NCI-H524 (cell line): ENCODE measurements around the gene CKAP2L.

Source experiments
- DNase-seq, 2 experiments: peaks; one replicate each; lab custom pipeline; 2025; lab: John Stamatoyannopoulos, UW

CKAP2L gene, protein sequence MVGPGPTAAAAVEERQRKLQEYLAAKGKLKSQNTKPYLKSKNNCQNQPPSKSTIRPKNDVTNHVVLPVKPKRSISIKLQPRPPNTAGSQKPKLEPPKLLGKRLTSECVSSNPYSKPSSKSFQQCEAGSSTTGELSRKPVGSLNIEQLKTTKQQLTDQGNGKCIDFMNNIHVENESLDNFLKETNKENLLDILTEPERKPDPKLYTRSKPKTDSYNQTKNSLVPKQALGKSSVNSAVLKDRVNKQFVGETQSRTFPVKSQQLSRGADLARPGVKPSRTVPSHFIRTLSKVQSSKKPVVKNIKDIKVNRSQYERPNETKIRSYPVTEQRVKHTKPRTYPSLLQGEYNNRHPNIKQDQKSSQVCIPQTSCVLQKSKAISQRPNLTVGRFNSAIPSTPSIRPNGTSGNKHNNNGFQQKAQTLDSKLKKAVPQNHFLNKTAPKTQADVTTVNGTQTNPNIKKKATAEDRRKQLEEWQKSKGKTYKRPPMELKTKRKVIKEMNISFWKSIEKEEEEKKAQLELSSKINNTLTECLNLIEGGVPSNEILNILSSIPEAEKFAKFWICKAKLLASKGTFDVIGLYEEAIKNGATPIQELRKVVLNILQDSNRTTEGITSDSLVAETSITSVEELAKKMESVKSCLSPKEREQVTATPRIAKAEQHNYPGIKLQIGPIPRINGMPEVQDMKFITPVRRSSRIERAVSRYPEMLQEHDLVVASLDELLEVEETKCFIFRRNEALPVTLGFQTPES

DNA sequence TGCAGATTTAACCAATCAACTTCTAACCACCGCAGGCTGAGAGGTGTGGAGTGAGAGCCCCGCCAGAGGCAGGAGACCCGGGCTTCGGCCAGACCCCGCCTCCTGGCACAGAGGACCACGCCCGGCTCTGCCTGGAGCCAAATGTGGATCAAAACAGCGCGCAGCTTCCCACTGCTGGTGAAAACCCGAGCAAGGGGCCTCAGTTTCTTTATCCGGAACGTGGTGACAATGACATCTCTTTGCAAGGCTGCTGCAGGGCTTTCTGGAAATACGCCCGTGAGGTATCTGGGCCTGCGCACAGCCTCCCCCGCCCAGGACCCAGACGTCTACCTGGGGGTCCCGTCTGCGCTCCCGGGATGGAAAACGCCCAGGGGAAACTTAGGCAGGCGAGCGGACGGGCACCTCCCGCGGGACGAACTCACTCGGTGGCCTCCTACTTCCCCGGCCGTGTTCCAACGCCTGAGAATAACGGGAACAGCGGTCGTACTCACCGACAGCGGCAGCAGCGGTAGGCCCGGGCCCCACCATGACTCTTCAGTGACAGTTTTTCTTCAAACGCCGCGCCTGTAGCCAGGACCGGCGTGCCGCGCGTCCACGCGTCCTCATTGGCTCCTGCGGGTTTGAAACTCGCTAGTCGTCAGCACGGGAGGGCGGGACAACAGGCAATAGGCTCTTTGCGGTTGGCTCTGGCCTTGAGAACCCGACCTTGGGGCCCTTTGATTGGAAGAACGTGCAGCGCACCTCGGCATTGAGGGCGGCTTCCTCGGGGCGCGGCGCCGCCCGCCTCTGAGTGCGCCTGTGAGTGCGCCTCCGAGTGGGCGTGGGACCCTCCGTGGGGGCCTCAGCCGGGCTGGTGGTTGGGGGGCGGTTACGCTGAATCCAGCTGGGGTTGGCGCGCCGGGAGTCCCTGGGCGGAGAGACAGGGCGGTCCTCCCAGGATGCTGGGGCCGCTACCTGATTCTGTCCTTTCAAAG is at the start of gene CKAP2L:
TSS of gene CKAP2L (minus strand) at position 539 of the 974 bp plus-strand sequence. CDS start at position 528, 11 bp downstream.
- peak; percentile 96 to 97 for DNase-seq

DNA sequence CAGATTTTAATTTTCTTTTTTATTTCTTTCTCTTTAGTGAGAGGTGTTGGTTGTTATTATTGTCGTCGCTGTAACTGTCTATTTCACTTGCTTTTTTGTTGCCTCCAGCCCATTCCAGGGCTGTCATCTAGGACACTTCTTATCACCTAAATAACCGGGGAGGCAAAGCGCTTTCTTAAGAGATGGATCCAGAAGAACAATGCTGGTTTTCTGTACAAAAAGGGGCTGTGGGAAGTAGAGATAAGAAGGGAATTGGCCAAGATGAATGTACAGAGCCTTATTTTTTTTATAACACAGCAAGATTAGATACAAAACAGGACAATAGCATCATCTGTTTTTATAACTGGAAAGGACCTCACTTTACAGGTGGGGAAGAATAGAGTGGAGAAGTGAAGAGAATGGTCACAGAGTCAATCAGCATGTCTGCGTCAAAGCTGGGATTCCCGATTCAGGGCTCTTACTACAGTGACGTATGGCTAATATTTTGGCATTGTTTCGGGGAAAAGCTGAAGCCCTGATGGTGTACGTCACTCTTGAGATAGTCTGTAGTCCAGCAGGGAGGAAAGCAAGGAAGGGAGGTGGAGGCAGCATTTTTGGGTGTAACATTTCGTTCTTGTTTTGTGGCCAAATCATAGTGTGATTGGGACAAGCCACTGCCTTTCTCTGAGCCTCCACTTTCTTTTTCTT is 49.0 kb upstream of the CKAP2L start:
- no peak for DNase-seq

DNA sequence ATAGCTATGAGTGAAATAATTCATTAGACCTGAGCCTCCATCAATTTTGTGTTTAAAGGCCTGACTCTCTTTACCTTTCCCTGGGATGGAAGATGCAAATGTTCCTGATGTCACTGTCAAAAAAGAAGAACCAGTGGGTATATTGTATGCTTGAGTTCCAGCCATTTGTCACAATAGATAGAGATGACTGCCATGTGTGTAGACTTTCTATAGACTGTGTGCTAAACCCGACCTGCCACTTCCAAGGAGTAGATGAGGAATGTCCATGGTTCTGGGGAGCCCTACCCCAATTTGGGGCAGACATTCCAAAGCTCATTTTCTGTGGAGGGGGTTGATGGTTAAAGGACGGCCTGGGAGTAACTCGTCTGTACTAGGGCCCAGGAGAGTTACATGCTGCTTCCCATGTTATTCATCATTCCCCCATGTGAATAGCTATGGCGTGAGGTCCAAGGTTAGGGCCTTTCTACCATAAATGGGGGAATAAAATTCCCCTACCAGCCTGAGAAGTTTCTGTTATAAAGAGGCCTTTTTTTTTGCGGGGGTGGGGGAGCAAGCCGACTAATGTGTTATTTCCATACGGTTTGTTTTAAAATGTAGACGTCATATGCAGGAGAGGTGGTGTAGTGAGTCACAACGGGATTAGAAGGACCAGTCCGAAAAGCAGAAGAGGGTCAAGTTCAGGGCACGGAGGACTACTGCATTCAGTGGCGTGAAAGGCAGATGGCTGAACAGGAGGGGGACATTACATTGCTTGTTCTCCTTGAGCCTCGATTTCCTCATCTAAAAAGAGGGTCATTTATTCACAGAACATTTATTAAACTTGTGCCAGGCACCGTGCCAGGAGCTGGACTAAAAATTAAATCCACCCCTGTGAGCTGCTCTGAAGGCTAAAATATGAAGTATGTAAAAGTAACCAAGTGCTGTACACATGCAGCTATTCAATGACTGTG is 48.2 kb upstream of the CKAP2L start:
- DNase-seq: no peak

- no peak for DNase-seq
Measured at GRCh38 chr2:112811841-112812306, 47.5 kb upstream of the CKAP2L start.

GRCh38 chr2:112811276-112811831 is 46.9 kb upstream of the CKAP2L start:
- DNase-seq: no peak

DNA sequence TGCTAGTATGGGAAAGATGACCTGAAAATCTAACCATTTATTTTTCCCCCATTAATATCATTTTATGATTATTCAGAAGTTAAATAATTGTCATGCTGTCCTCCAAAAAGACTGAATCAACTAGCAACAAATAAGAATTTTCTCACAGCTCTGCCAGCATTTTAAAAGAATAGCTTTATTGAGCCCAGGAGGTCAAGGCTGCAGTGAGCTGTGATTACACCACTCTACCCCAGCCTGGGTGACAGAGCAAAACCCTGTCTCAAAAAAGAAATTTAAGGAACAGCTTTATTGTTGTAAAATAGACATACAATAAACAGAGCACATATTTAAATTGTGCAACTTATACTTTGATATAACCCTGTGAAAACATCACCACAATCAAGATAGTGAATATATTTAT is 44.7 kb upstream of the CKAP2L start:
- DNase-seq: no peak

GRCh38 chr2:112807233-112807807 is 42.9 kb upstream of the CKAP2L start:
- DNase-seq: no peak

DNA sequence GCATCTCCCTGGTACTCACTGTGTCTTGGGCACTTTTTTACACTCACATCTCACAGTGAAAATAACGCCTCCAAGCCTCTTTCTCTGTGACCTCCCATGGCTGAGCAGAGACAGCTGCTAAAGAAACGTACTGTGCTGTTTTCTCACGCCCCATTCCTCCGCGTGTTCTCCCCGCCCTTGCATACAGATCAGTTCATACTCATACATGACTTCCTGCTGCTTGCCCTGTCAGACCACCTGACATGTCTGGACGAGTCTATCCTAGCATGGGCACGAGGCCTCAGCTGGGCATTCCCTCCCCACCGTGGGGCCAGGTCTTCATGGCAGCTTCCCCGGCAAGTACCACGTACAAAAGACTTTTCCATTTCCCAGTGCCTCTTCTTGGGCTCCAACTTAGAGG is 41.1 kb upstream of the CKAP2L start:
- no peak for DNase-seq

GRCh38 chr2:112803691-112804521 is 39.5 kb upstream of the CKAP2L start:
- no peak for DNase-seq

GRCh38 chr2:112800881-112801583 is 36.6 kb upstream of the CKAP2L start:
- no peak for DNase-seq

GRCh38 chr2:112798979-112799975 is 34.9 kb upstream of the CKAP2L start:
- DNase-seq: no peak

GRCh38 chr2:112796486-112796885 is 32.1 kb upstream of the CKAP2L start:
- DNase-seq: no peak

DNA sequence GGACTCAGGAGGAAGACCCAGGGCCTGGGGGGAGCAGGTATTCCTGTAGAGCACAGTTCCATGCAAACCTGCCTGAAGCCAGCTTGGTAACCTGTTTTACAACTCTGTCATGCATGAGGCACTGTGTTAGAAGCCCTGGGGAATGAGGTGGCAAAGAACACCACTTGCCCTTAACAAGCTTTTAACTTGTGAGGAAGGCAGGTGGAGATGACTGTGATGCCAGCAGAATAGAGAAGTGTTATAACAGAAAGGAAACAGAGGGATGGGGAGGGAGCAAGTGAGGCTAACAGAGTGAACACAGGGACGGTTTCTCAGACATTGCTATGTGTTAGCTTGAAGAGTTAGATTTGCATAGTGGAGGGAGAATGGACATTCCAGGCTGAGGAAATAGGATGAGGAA is 31.4 kb upstream of the CKAP2L start:
- no peak for DNase-seq

DNA sequence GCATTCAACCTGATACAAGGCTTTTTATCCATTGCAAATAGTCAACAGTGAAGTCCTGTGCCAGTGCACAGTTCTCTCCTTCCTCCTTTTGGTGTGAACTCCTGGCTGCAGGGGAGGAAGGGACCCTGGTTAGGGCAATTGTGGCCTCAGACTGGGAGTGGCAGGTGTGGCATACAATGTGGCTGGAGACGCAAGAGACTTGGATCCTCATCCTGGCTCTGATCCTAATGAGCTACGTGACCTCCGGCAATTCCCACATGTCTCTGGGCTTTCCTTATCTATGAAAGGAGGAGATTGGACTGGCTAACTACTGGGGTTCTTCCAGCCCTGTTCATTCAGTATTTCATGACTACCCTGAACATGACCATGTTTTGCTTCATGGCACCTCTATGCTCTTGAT is 30.4 kb upstream of the CKAP2L start:
- no peak for DNase-seq

GRCh38 chr2:112794131-112794733 is 29.8 kb upstream of the CKAP2L start:
- DNase-seq: no peak

DNA sequence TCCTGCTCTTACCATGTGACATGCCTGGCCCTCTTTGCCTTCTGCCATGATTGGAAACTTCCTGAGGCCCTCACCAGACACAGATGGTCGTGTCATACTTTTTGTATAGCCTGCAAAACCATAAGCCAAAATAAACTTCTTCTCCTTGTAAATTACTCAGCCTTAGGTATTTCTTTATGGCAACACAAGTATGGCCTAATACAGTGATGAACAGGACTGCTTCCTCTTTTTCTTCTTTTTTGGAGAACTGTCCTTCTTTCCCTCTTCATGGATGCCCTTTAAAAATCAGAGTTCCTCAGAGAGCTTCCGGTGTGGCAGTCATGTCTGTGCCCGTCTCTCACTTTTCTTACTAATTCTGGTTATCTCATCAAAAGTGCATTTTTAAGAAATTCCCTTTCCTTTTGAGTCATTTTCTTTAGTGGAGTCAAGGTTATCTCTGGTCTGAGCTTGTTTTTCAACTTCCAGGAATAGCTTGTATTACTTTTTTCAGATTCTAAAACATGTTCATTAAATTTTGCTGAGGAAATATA is 29.1 kb upstream of the CKAP2L start:
- DNase-seq: no peak
